ENCODE results near the gene ARRDC5.
"Not testable (repeated sequence)": the region's sequence is repeated elsewhere in the genome, so short reads cannot be mapped to it uniquely, and the experiment has no call there.

DNA sequence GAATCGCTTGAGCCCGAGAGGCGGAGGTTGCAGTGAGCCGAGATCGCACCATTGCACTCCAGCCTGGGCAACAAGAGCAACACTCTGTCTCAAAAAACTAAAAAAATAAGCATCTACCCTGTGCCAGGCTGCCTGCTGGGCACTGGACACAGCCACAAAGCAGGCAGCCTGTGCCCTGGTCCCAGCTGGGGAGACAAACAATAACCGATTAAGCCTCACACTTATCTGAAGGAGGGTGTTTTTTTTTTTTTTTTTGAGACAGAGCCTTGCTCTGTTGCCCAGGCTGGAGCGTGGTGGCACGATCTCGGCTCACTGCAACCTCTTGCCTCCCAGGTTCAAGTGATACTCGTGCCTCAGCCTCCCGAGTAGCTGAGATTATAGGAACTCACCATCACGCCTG lies 46.2 kb downstream of the ARRDC5 start:
- TF ChIP-seq CTCF (conservative IDR thresholded peaks at IDR 0.05 in 1 of 2, IDR thresholded peaks at IDR 0.05 in 1 of 2; ENCODE audit: low read depth in 1 of 2, low read length in 2 of 2); EZH2 (IDR thresholded peaks at IDR 0.05; ENCODE audit: low read length, missing control alignments): not testable (repeated sequence)
